Progenitor cell of endocrine pancreas (in vitro differentiated cells): ENCODE data around the gene STOX2. TPM values are rescaled to one million over a fixed set of nuclear protein-coding genes. Genes with fewer than 3 reads are reported as not detected.

Experiments used
- DNase-seq: peaks from one replicate; pipeline ENCODE4 v3.0.0; 2021; ENCODE audit warnings: low spot score; ENCODE audit not compliant: unreplicated experiment
- H3K27ac Mint-ChIP-seq: 2 replicates; pipeline ENCODE4 v1.8.0; 2021; ENCODE audit warnings: mild to moderate bottlenecking, moderate library complexity, mixed read lengths
- H3K27me3 Mint-ChIP-seq: 2 replicates; pipeline ENCODE4 v1.8.0; 2021; ENCODE audit warnings: mixed read lengths
- H3K36me3 Mint-ChIP-seq: 2 replicates; pipeline ENCODE4 v1.8.0; 2022; ENCODE audit warnings: mixed read lengths; ENCODE audit not compliant: insufficient read depth
- H3K4me1 Mint-ChIP-seq: 2 replicates; pipeline ENCODE4 v1.8.0; 2021; ENCODE audit warnings: low read depth, mixed read lengths
- H3K4me3 Mint-ChIP-seq: 2 replicates; pipeline ENCODE4 v1.8.0; 2021; ENCODE audit warnings: low read depth, mild to moderate bottlenecking, moderate library complexity, mixed read lengths
- H3K9me3 Mint-ChIP-seq: 2 replicates; pipeline ENCODE4 v1.8.0; 2021; ENCODE audit warnings: low read depth, mixed read lengths
- total RNA-seq: library from RNA; stranded (reverse); gene quantifications from 2 replicates; pipeline ENCODE4 v1.2.1, GENCODE V29; 2021
- TF ChIP-seq, protein P1 (sequence below): fragments of 200-600 bp; sonication (generic); IDR thresholded peaks from one replicate; pipeline ENCODE4 v1.5.0; 2021; ENCODE audit warnings: antibody characterized with exemption, mild to moderate bottlenecking; ENCODE audit not compliant: unreplicated experiment

The STOX2 gene
- total RNA-seq, 1 donor from 2014 or later = 21.9 TPM

DNA sequence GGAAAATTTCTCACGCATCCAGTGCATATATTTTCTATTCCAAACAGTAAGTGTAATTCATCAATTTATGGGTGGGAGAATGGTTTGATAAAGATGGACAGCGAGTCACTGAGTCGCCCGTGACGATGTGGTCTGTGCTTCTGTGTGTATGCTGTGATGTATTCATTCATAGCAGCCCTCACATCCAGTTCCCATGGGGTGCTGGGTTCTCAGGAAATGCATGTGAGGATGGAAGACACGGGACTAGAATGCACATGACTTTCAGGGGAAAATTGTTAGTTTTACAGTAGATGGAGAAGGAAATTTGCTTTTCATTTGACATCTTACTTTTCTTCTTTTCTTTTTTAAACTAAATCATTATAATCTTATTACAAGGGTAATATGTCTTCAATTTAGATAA lies 152.9 kb downstream of the STOX2 start:
- H3K27ac Mint-ChIP-seq = no peak overlapping the region
- H3K36me3 Mint-ChIP-seq = no peaks in the 10 kb centered on the region
- no peak overlapping the region for H3K4me3 Mint-ChIP-seq
- H3K4me1 Mint-ChIP-seq = no peaks in the 10 kb centered on the region
- no peak for DNase-seq
- peaks cover 6% of the 10 kb centered on the region for H3K27me3 Mint-ChIP-seq
- H3K9me3 Mint-ChIP-seq = no peaks in the 10 kb centered on the region
- TF ChIP-seq, protein P1, sequence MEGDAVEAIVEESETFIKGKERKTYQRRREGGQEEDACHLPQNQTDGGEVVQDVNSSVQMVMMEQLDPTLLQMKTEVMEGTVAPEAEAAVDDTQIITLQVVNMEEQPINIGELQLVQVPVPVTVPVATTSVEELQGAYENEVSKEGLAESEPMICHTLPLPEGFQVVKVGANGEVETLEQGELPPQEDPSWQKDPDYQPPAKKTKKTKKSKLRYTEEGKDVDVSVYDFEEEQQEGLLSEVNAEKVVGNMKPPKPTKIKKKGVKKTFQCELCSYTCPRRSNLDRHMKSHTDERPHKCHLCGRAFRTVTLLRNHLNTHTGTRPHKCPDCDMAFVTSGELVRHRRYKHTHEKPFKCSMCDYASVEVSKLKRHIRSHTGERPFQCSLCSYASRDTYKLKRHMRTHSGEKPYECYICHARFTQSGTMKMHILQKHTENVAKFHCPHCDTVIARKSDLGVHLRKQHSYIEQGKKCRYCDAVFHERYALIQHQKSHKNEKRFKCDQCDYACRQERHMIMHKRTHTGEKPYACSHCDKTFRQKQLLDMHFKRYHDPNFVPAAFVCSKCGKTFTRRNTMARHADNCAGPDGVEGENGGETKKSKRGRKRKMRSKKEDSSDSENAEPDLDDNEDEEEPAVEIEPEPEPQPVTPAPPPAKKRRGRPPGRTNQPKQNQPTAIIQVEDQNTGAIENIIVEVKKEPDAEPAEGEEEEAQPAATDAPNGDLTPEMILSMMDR = no peak

DNA sequence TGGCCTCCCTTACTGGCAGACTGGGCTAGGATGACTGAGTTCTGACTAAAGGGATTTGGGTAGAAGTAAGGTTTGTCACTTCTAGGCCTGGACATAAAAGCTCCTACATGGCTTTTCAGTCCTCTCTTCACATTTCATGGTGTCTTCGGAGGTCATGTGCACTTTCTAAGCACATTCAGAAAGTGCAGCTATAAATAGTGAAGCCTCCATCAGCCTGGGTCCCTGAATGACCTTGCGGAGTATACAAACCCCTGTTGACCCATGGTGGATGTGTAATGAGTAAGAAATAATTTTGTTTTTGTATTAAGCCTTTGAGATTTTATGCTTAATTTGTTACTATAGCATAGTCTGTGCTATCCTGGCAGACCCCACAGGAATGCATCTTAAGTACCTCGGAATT lies 154.0 kb downstream of the STOX2 start:
- no peaks in the 10 kb centered on the region for H3K9me3 Mint-ChIP-seq
- H3K4me3 Mint-ChIP-seq = no peak overlapping the region
- no peak overlapping the region for H3K27ac Mint-ChIP-seq
- TF ChIP-seq, protein P1 = no peak
- H3K4me1 Mint-ChIP-seq = no peaks in the 10 kb centered on the region
- no peaks in the 10 kb centered on the region for H3K36me3 Mint-ChIP-seq
- peaks cover 6% of the 10 kb centered on the region for H3K27me3 Mint-ChIP-seq
- no peak for DNase-seq

GRCh38 chr4:184061582-184061981 lies 156.5 kb downstream of the STOX2 start:
- no peak overlapping the region for H3K4me3 Mint-ChIP-seq
- TF ChIP-seq, protein P1 = no peak
- H3K36me3 Mint-ChIP-seq = no peaks in the 10 kb centered on the region
- H3K4me1 Mint-ChIP-seq = peaks cover 9% of the 10 kb centered on the region
- no peak overlapping the region for H3K27ac Mint-ChIP-seq
- no peak for DNase-seq
- peaks cover 6% of the 10 kb centered on the region for H3K27me3 Mint-ChIP-seq
- no peaks in the 10 kb centered on the region for H3K9me3 Mint-ChIP-seq

DNA sequence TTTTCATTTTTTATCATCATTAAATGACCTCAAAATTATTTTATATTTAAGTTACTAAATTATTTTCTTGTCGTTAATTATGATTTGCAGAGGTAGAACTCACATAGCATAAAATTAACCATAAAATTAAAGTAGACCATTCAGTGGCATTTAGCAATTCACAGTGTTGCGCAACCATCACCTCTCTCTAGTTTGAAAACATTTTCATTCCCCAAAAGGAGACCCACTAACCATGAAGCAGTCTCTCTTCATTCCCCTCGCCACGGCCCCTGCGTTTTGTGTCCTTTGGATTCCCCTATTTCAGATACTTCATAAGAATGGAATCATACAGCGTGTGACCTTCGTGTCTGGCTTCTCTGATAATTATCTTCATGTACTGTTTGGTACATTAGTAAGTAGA lies 157.7 kb downstream of the STOX2 start:
- H3K4me1 Mint-ChIP-seq = peaks cover 11% of the 10 kb centered on the region
- H3K27ac Mint-ChIP-seq = no peak overlapping the region
- H3K9me3 Mint-ChIP-seq = no peaks in the 10 kb centered on the region
- H3K4me3 Mint-ChIP-seq = no peak overlapping the region
- DNase-seq = no peak
- TF ChIP-seq, protein P1 = no peak
- no peaks in the 10 kb centered on the region for H3K36me3 Mint-ChIP-seq
- peaks cover 6% of the 10 kb centered on the region for H3K27me3 Mint-ChIP-seq

DNA sequence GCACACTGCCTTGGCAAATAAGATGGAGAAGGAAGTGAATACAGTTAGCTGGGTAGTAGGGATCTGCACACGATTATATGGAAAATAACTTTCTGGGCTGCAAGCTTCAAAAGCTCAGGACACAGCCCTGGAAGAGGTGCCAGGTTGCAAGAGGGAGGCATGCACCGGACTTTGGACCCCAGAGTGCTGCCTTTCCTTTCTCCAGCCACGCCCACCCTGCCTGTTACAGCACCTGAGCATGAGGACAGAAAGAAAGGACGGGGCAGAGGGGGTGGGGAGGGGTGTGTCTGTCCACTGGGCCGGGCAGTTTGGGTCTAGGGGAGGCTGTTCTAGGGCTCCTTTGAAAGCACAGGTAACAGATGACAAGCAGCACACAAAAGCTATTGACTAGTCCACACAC lies 159.8 kb downstream of the STOX2 start:
- Mint-ChIP-seq H3K27ac (no peak overlapping the region), H3K27me3 (no peaks in the 10 kb centered on the region), H3K4me1 (peaks cover 11% of the 10 kb centered on the region), H3K9me3 (no peaks in the 10 kb centered on the region), H3K36me3 (no peaks in the 10 kb centered on the region), H3K4me3 (no peak overlapping the region)
- DNase-seq = no peak
- TF ChIP-seq, protein P1 = no peak
